ENCODE data around the gene NUDT14.

The NUDT14 gene

GRCh38 chr14:105165761-105166485, 15.2 kb downstream of the NUDT14 start:
- Histone ChIP-seq H3K27ac (ENCODE audit: low read depth, low read length) (no peak overlapping the region), H3K27me3 (ENCODE audit: control insufficient read depth, insufficient read depth, low read length) (peaks cover 11% of the 10 kb centered on the region), H3K4me3 (ENCODE audit: low read length) (no peak overlapping the region), H3K36me3 (ENCODE audit: control insufficient read depth, insufficient read depth, low read length) (no peaks in the 10 kb centered on the region), H3K4me1 (ENCODE audit: control insufficient read depth, insufficient read depth, low read length) (no peaks in the 10 kb centered on the region), H3K9ac (ENCODE audit: low read length) (no peak overlapping the region)

GRCh38 chr14:105165134-105165704, 15.9 kb downstream of the NUDT14 start:
- Histone ChIP-seq H3K27ac (ENCODE audit: low read depth, low read length) (no peak overlapping the region), H3K36me3 (ENCODE audit: control insufficient read depth, insufficient read depth, low read length) (no peaks in the 10 kb centered on the region), H3K4me3 (ENCODE audit: low read length) (no peak overlapping the region), H3K4me1 (ENCODE audit: control insufficient read depth, insufficient read depth, low read length) (no peaks in the 10 kb centered on the region), H3K9ac (ENCODE audit: low read length) (no peak overlapping the region), H3K27me3 (ENCODE audit: control insufficient read depth, insufficient read depth, low read length) (peaks cover 8% of the 10 kb centered on the region)

DNA sequence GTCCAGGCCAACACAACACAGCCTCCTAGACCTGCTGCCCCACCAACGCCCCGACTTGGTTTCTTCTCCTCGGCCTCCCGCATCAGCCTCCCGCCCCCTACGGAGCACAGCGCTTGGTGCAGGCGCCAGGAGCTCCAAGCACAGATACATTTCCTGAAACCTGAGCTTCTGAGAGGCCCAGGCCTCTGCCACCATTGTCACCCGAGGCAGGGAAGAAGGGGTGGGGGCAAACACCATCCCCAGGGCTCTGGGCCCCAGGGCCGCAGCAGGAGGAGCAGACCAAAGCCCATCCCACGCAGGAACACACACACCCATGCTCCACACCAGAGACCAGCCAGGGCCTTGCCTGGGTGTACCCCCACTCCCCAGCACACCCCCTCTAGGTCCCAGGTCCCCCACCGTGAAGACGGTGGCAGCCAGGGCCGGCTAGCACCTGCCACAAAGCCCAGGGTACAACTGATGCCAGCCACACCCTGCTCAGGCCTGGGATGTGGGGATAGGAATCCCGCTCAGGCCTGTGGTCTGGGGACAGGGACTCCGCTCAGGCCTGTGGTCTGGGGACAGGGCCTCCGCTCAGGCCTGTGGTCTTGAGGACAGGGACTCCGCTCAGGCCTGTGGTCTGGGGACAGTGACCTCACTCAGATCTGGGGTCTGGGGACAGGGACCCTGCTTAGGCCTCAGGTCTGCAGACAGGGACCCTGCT, 17.9 kb downstream of the NUDT14 start:
- Histone ChIP-seq H3K4me1 (ENCODE audit: control insufficient read depth, insufficient read depth, low read length) (no peaks in the 10 kb centered on the region), H3K27ac (ENCODE audit: low read depth, low read length) (no peak overlapping the region), H3K36me3 (ENCODE audit: control insufficient read depth, insufficient read depth, low read length) (no peaks in the 10 kb centered on the region), H3K27me3 (ENCODE audit: control insufficient read depth, insufficient read depth, low read length) (no peaks in the 10 kb centered on the region), H3K9ac (ENCODE audit: low read length) (no peak overlapping the region), H3K4me3 (ENCODE audit: low read length) (no peak overlapping the region)

DNA sequence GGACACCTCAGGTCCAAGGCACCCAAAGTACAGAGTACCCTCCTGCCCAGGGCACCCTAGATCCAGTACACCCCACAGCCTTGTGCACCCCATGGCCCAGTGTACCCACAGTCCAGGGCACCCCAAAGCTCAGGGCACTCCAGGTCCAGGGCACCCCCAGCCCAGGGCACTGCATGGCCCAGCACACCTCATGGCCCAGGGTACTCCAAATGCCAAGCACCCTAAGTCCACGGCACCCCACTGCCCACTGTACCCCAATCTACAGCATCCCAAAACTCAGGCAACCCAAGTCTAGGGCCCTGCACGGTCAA, 18.5 kb downstream of the NUDT14 start:
- Histone ChIP-seq H3K9ac (ENCODE audit: low read length) (no peak overlapping the region), H3K4me3 (ENCODE audit: low read length) (no peak overlapping the region), H3K27ac (ENCODE audit: low read depth, low read length) (no peak overlapping the region), H3K4me1 (ENCODE audit: control insufficient read depth, insufficient read depth, low read length) (no peaks in the 10 kb centered on the region), H3K36me3 (ENCODE audit: control insufficient read depth, insufficient read depth, low read length) (no peaks in the 10 kb centered on the region), H3K27me3 (ENCODE audit: control insufficient read depth, insufficient read depth, low read length) (no peaks in the 10 kb centered on the region)

- Histone ChIP-seq H3K9ac (ENCODE audit: low read length) (no peak overlapping the region), H3K36me3 (ENCODE audit: control insufficient read depth, insufficient read depth, low read length) (no peaks in the 10 kb centered on the region), H3K4me3 (ENCODE audit: low read length) (no peak overlapping the region), H3K27ac (ENCODE audit: low read depth, low read length) (no peak overlapping the region), H3K27me3 (ENCODE audit: control insufficient read depth, insufficient read depth, low read length) (no peaks in the 10 kb centered on the region), H3K4me1 (ENCODE audit: control insufficient read depth, insufficient read depth, low read length) (no peaks in the 10 kb centered on the region)
Observed at GRCh38 chr14:105161964-105162668, 19.0 kb downstream of the NUDT14 start.

DNA sequence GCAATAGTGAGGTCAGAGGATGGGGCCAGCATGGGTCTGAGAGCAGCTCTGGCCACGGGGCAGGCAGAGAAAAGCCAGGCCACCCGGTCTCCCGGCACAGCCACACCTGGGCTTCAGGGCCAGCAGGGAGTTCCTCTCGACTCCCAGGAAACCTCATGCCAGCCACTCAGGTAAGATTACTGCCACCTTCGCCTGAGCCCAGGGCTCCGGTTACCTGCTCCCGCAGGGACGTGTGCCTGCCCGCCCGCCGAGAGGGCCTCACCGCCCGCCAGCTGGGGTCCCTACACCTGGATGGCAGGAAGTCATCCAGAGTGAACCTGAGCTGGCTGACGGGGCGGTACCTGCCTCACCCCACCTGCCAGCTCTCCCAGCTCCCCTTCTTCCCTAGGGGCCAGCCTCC, 19.8 kb downstream of the NUDT14 start:
- Histone ChIP-seq H3K4me1 (ENCODE audit: control insufficient read depth, insufficient read depth, low read length) (no peaks in the 10 kb centered on the region), H3K27me3 (ENCODE audit: control insufficient read depth, insufficient read depth, low read length) (no peaks in the 10 kb centered on the region)

GRCh38 chr14:105160776-105161175, 20.3 kb downstream of the NUDT14 start:
- Histone ChIP-seq H3K36me3 (ENCODE audit: control insufficient read depth, insufficient read depth, low read length) (no peaks in the 10 kb centered on the region), H3K4me3 (ENCODE audit: low read length) (no peak overlapping the region), H3K27me3 (ENCODE audit: control insufficient read depth, insufficient read depth, low read length) (no peaks in the 10 kb centered on the region), H3K4me1 (ENCODE audit: control insufficient read depth, insufficient read depth, low read length) (no peaks in the 10 kb centered on the region), H3K9ac (ENCODE audit: low read length) (no peak overlapping the region), H3K27ac (ENCODE audit: low read depth, low read length) (no peak overlapping the region)

More for the DNA sequence above, 19.8 kb downstream of the NUDT14 start:
- Histone ChIP-seq H3K4me3 (ENCODE audit: low read length) (no peak overlapping the region), H3K36me3 (ENCODE audit: control insufficient read depth, insufficient read depth, low read length) (no peaks in the 10 kb centered on the region), H3K27ac (ENCODE audit: low read depth, low read length) (no peak overlapping the region), H3K9ac (ENCODE audit: low read length) (no peak overlapping the region)

DNA sequence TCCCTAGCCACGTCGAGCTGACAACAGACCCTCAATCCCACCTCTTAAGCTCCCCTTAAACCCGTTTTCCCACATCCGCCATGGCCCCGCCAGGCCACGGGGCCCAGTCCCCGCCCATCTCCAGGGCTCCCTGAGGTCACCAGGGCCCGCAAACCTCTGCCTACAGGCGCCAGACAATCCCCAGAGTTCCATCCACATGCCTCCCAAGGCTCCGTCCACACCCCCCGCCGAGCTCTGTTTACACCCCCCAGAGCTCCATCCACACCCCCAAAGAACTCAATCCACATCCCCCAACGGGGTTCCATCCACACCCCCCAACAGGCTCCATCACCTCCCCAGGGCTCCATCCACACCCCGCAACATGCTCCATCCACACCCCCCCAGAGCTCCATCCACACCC, 21.8 kb downstream of the NUDT14 start:
- no peaks in the 10 kb centered on the region for H3K36me3 ChIP-seq (ENCODE audit: control insufficient read depth, insufficient read depth, low read length)
- H3K4me1 ChIP-seq (ENCODE audit: control insufficient read depth, insufficient read depth, low read length), result no peaks in the 10 kb centered on the region
- no peak overlapping the region for H3K9ac ChIP-seq (ENCODE audit: low read length)
- H3K27ac ChIP-seq (ENCODE audit: low read depth, low read length), result no peak overlapping the region
- no peak overlapping the region for H3K4me3 ChIP-seq (ENCODE audit: low read length)
- no peaks in the 10 kb centered on the region for H3K27me3 ChIP-seq (ENCODE audit: control insufficient read depth, insufficient read depth, low read length)

DNA sequence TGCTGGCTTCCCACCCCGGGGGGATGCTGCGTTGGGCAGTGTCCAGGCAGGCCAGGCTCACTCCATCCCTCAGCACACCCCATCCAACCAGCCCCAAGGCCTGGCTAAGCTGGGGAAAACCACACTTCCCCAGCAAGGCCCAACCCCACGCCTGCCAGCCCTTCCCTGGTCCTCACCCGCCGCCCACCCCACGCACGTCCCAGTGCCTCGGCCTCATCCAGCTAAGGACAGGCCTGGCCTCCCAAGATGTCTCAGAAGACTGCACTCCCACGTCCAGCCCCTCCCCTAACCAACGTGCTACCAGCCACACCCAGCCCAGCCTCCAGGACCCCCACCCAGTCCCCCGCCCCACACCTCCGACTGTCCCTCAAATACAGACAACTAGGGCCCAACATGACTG, 22.3 kb downstream of the NUDT14 start:
- H3K4me1 ChIP-seq (ENCODE audit: control insufficient read depth, insufficient read depth, low read length), result no peaks in the 10 kb centered on the region
- no peak overlapping the region for H3K9ac ChIP-seq (ENCODE audit: low read length)
- H3K27me3 ChIP-seq (ENCODE audit: control insufficient read depth, insufficient read depth, low read length), result no peaks in the 10 kb centered on the region
- H3K27ac ChIP-seq (ENCODE audit: low read depth, low read length), result no peak overlapping the region
- H3K4me3 ChIP-seq (ENCODE audit: low read length), result no peak overlapping the region
- no peaks in the 10 kb centered on the region for H3K36me3 ChIP-seq (ENCODE audit: control insufficient read depth, insufficient read depth, low read length)

DNA sequence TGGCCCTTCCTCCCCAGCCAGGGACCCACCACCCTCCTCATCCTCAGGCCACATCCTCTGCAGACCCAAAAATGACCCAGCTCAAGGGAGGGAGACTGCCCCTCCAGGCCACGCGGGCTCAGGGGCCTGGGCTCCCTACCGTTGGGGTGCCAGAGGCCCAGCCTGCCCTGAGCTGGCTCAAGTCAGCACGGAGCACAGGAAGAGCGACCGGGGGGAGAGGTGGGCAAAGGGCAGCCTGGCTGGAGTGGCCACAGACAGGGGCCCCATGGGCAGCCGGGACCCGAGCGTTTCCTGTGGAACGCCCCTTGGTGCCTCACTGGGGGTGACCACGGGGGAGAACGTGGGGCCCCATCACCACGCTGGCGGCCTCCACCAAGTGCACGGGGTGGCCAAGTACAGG, 23.2 kb downstream of the NUDT14 start:
- H3K36me3 ChIP-seq (ENCODE audit: control insufficient read depth, insufficient read depth, low read length), result no peaks in the 10 kb centered on the region
- H3K27me3 ChIP-seq (ENCODE audit: control insufficient read depth, insufficient read depth, low read length), result no peaks in the 10 kb centered on the region
- no peak overlapping the region for H3K4me3 ChIP-seq (ENCODE audit: low read length)
- H3K4me1 ChIP-seq (ENCODE audit: control insufficient read depth, insufficient read depth, low read length), result no peaks in the 10 kb centered on the region
- no peak overlapping the region for H3K9ac ChIP-seq (ENCODE audit: low read length)
- H3K27ac ChIP-seq (ENCODE audit: low read depth, low read length), result no peak overlapping the region

- Histone ChIP-seq H3K27ac (ENCODE audit: low read depth, low read length) (no peak overlapping the region), H3K4me1 (ENCODE audit: control insufficient read depth, insufficient read depth, low read length) (no peaks in the 10 kb centered on the region), H3K4me3 (ENCODE audit: low read length) (no peak overlapping the region), H3K27me3 (ENCODE audit: control insufficient read depth, insufficient read depth, low read length) (no peaks in the 10 kb centered on the region), H3K9ac (ENCODE audit: low read length) (no peak overlapping the region), H3K36me3 (ENCODE audit: control insufficient read depth, insufficient read depth, low read length) (no peaks in the 10 kb centered on the region)
Observed at GRCh38 chr14:105156414-105157375, 24.4 kb downstream of the NUDT14 start.
